H1 (cell line): Measurements from ENCODE around the gene CRNN. TPM values are rescaled to one million over a fixed set of nuclear protein-coding genes. Genes with fewer than 3 reads are reported as not detected.

Source experiments
- CTCF ChIA-PET: fragments of 300-600 bp; sonication (Branson Sonifier 250); formaldehyde crosslinking; loops from one replicate; lab custom pipeline; 2021; ENCODE audit not compliant: partially characterized antibody; lab: Charles Lee
- POLR2A ChIA-PET: fragments of 300-600 bp; sonication (Branson Sonifier 250); formaldehyde crosslinking; loops from one replicate; lab custom pipeline; 2021; ENCODE audit warnings: inconsistent platforms; ENCODE audit not compliant: partially characterized antibody; lab: Charles Lee
- DNase-seq, 2 experiments: peaks; one replicate each; pipeline versions ENCODE4 v3.0.0 to v3.0.0-alpha.2; 2010 to 2022; ENCODE audit warnings: low spot score in 2 of 2, low read depth in 1 of 2, mixed read lengths in 1 of 2
- FAIRE-seq: peaks from 2 replicates; lab custom pipeline; 2011; peaks lifted over from hg19 to GRCh38; lab: Jason Lieb, UNC
- H2AFZ ChIP-seq: 2 replicates; pipeline ENCODE4 v1.8.1; 2012; ENCODE audit warnings: low read length, inconsistent platforms
- H2AK5ac ChIP-seq: 2 replicates; pipeline ENCODE4 v1.6.1; 2013; ENCODE audit warnings: low read depth, low read length
- H2BK120ac ChIP-seq: replicated peaks from 2 replicates; pipeline ENCODE3; 2013; ENCODE audit warnings: low read depth, low read length, inconsistent platforms
- H2BK12ac ChIP-seq: 2 replicates; pipeline ENCODE4 v1.6.1; 2013; ENCODE audit warnings: low read depth, low read length
- H2BK15ac ChIP-seq: 2 replicates; pipeline ENCODE4 v1.6.1; 2013; ENCODE audit warnings: low read length
- H2BK20ac ChIP-seq: 2 replicates; pipeline ENCODE4 v1.6.1; 2013; ENCODE audit warnings: low read length
- H2BK5ac ChIP-seq: 2 replicates; pipeline ENCODE4 v1.6.1; 2013; ENCODE audit warnings: low read depth, low read length
- H3K14ac ChIP-seq: 2 replicates; pipeline ENCODE4 v1.6.1; 2013; ENCODE audit warnings: inconsistent platforms; ENCODE audit not compliant: insufficient read length
- H3K18ac ChIP-seq: 2 replicates; pipeline ENCODE4 v1.6.1; 2013; ENCODE audit warnings: low read length; ENCODE audit errors: extremely low read depth
- H3K23ac ChIP-seq: 2 replicates; pipeline ENCODE4 v1.6.1; 2013; ENCODE audit warnings: inconsistent platforms; ENCODE audit not compliant: insufficient read length
- H3K23me2 ChIP-seq: 2 replicates; pipeline ENCODE4 v1.6.1; 2013; ENCODE audit warnings: low read depth, low read length
- H3K27ac ChIP-seq: 2 replicates; pipeline ENCODE4 v1.6.1; 2011; ENCODE audit warnings: low read depth, low read length, inconsistent platforms
- H3K27me3 ChIP-seq, 4 experiments: replicated peaks in 1 of 4; 1 replicate in 1 of 4; 2 replicates in 3 of 4; pipeline versions ENCODE4 v1.6.1 to v1.8.1; 2011 to 2013; ENCODE audit warnings: low read length in 3 of 4, mild to moderate bottlenecking in 3 of 4, inconsistent platforms in 2 of 4, mixed read lengths in 2 of 4, moderate library complexity in 1 of 4; ENCODE audit not compliant: control insufficient read depth in 3 of 4, insufficient read depth in 3 of 4; ENCODE audit errors: extremely low read depth in 1 of 4
- H3K36me3 ChIP-seq, 4 experiments: 2 replicates each; pipeline versions ENCODE4 v1.6.1 to v1.8.1; 2011 to 2013; ENCODE audit warnings: mild to moderate bottlenecking in 4 of 4, low read length in 3 of 4, moderate library complexity in 2 of 4, control low read depth in 1 of 4, inconsistent platforms in 1 of 4; ENCODE audit not compliant: insufficient read depth in 4 of 4, control insufficient read depth in 2 of 4
- H3K4ac ChIP-seq: replicated peaks from 2 replicates; pipeline ENCODE3; 2013; ENCODE audit warnings: low read length, low read depth, mixed read lengths, inconsistent platforms; ENCODE audit not compliant: insufficient read length
- H3K4me1 ChIP-seq, 4 experiments: replicated peaks in 1 of 4; 1 replicate in 1 of 4; 2 replicates in 3 of 4; pipeline versions ENCODE4 v1.6.1 to v1.8.1; 2011 to 2013; ENCODE audit warnings: low read length in 3 of 4, inconsistent platforms in 2 of 4, mixed read lengths in 1 of 4; ENCODE audit not compliant: insufficient read depth in 4 of 4, control insufficient read depth in 3 of 4
- H3K4me2 ChIP-seq, 2 experiments: 2 replicates each; pipeline versions ENCODE4 v1.6.1 to v1.8.1; 2011 to 2013; ENCODE audit warnings: low read depth in 2 of 2, low read length in 2 of 2, control low read depth in 1 of 2, inconsistent platforms in 1 of 2, mild to moderate bottlenecking in 1 of 2; ENCODE audit not compliant: insufficient read depth in 1 of 2
- H3K4me3 ChIP-seq, 4 experiments: fragments of 200-600, 300-600 bp in 1 of 4; sonication (generic), shearing (Covaris generic), sonication (Bioruptor Twin) in 1 of 4; 2 replicates each; pipeline versions ENCODE4 v1.5.1 to v1.8.1; 2011 to 2016; ENCODE audit warnings: low read length in 4 of 4, low read depth in 3 of 4, control low read depth in 2 of 4, inconsistent platforms in 2 of 4, mild to moderate bottlenecking in 2 of 4, mixed read lengths in 1 of 4, moderate library complexity in 1 of 4; ENCODE audit not compliant: insufficient read depth in 2 of 4; ENCODE audit errors: extremely low read depth in 1 of 4
- H3K56ac ChIP-seq: replicated peaks from 2 replicates; pipeline ENCODE3; 2013; ENCODE audit warnings: low read depth, mild to moderate bottlenecking, mixed read lengths, low read length, inconsistent platforms; ENCODE audit not compliant: insufficient read length
- H3K79me1 ChIP-seq: 2 replicates; pipeline ENCODE4 v1.6.1; 2013; ENCODE audit warnings: low read depth, low read length, control low read depth
- H3K79me2 ChIP-seq, 2 experiments: 2 replicates each; pipeline versions ENCODE4 v1.6.1 to v1.8.1; 2012 to 2013; ENCODE audit warnings: low read length in 2 of 2, mild to moderate bottlenecking in 2 of 2, inconsistent platforms in 1 of 2; ENCODE audit not compliant: insufficient read depth in 2 of 2, control insufficient read depth in 1 of 2
- H3K9ac ChIP-seq, 4 experiments: replicated peaks in 1 of 4; 1 replicate in 1 of 4; 2 replicates in 3 of 4; pipeline versions ENCODE4 v1.6.1 to v1.8.1; 2011 to 2013; ENCODE audit warnings: low read depth in 3 of 4, low read length in 3 of 4, control low read depth in 2 of 4, mild to moderate bottlenecking in 2 of 4, moderate library complexity in 2 of 4, inconsistent platforms in 1 of 4; ENCODE audit errors: extremely low read depth in 1 of 4
- H3K9me3 ChIP-seq, 2 experiments: 2 replicates each; pipeline versions ENCODE4 v1.6.1 to v1.8.1; 2012 to 2013; ENCODE audit warnings: mild to moderate bottlenecking in 2 of 2, moderate library complexity in 2 of 2, control low read depth in 1 of 2, inconsistent platforms in 1 of 2, low read depth in 1 of 2, low read length in 1 of 2, mixed read lengths in 1 of 2; ENCODE audit not compliant: insufficient read depth in 2 of 2
- H4K20me1 ChIP-seq, 2 experiments: replicated peaks in 1 of 2; 2 replicates each; pipeline versions ENCODE3 to v1.8.1; 2011 to 2013; ENCODE audit warnings: inconsistent platforms in 2 of 2, low read length in 2 of 2, mild to moderate bottlenecking in 1 of 2; ENCODE audit not compliant: insufficient read depth in 2 of 2, control insufficient read depth in 1 of 2
- H4K5ac ChIP-seq: 2 replicates; pipeline ENCODE4 v1.6.1; 2013; ENCODE audit warnings: low read length, low read depth, mixed read lengths, inconsistent platforms; ENCODE audit not compliant: insufficient read length
- H4K8ac ChIP-seq: 2 replicates; pipeline ENCODE4 v1.8.0; 2013; ENCODE audit warnings: mild to moderate bottlenecking, moderate library complexity, low read length, inconsistent platforms; ENCODE audit not compliant: insufficient read depth; ENCODE audit errors: extremely low read depth
- H4K91ac ChIP-seq: replicated peaks from 2 replicates; pipeline ENCODE3; 2013; ENCODE audit warnings: low read length, mixed read lengths, inconsistent platforms; ENCODE audit not compliant: insufficient read length
- BRCA1 ChIP-seq: IDR thresholded peaks from 2 replicates; pipeline ENCODE4 v1.6.1; 2012; ENCODE audit warnings: low read depth, low read length, improper control_type of control experiment
- CBX8 ChIP-seq: fragments of 300-800, 300-1000 bp; sonication (generic); IDR thresholded peaks from 2 replicates; pipeline ENCODE4 v1.7.1; 2016; ENCODE audit warnings: low read depth, low read length, borderline replicate concordance
- CEBPB ChIP-seq: IDR thresholded peaks from 2 replicates; pipeline ENCODE4 v1.6.1; 2012; ENCODE audit warnings: low read depth, low read length
- CHD1 ChIP-seq: IDR thresholded peaks from 2 replicates; pipeline ENCODE4 v1.6.1; 2012; ENCODE audit warnings: low read depth, low read length, improper control_type of control experiment
- CTCF ChIP-seq, 3 experiments: IDR thresholded peaks; 1 replicate in 2 of 3; 2 replicates in 1 of 3; pipeline versions ENCODE4 v1.5.1 to v1.6.1; 2011; ENCODE audit warnings: low read length in 3 of 3, mild to moderate bottlenecking in 3 of 3, inconsistent platforms in 2 of 3, low read depth in 1 of 3, moderate library complexity in 1 of 3; ENCODE audit not compliant: insufficient read depth in 1 of 3; ENCODE audit errors: control extremely low read depth in 1 of 3
- HDAC2 ChIP-seq, 2 experiments: fragments of 300-600 bp in 1 of 2; sonication (generic) in 1 of 2; IDR thresholded peaks; 2 replicates each; pipeline ENCODE4 v1.6.1; 2011 to 2012; ENCODE audit warnings: low read depth in 2 of 2, low read length in 2 of 2, mild to moderate bottlenecking in 2 of 2, moderate library complexity in 2 of 2, borderline replicate concordance in 1 of 2, inconsistent platforms in 1 of 2
- NRF1 ChIP-seq: IDR thresholded peaks from 2 replicates; pipeline ENCODE4 v1.6.1; 2011; ENCODE audit warnings: mild to moderate bottlenecking, low read depth, low read length, improper control_type of control experiment
- RBBP5 ChIP-seq: IDR thresholded peaks from 2 replicates; pipeline ENCODE4 v1.7.1; 2012; ENCODE audit warnings: low read depth, mild to moderate bottlenecking, inconsistent platforms, low read length, moderate library complexity, borderline replicate concordance
- RFX5 ChIP-seq: IDR thresholded peaks from 2 replicates; pipeline ENCODE4 v1.6.1; 2011; ENCODE audit warnings: low read depth, low read length, improper control_type of control experiment, borderline replicate concordance
- TAF1 ChIP-seq: IDR thresholded peaks from 2 replicates; pipeline ENCODE4 v1.6.1; 2011; ENCODE audit warnings: mild to moderate bottlenecking, low read depth, low read length
- WGBS, 2 experiments: shearing (Covaris generic) in 1 of 2; methylation state at CpG; one replicate each; pipeline versions ENCODE4 v1.1.6 to v1.1.7; 2013 to 2015; ENCODE audit warnings: low lambda C conversion rate in 2 of 2, mixed read lengths in 2 of 2, inconsistent platforms in 1 of 2, low coverage in 1 of 2, missing lambda C conversion rate in 1 of 2; ENCODE audit not compliant: insufficient replicate concordance in 2 of 2, insufficient coverage in 1 of 2, insufficient read length in 1 of 2; ENCODE audit errors: extremely low coverage in 1 of 2, missing lambda C conversion rate in 1 of 2; 5-methylcytosine and 5-hydroxymethylcytosine counted together
- polyA plus RNA-seq, 7 experiments: library from polyadenylated mRNA; depleted of rRNA in 3 of 7; stranded (reverse) in 5 of 7; unstranded in 2 of 7; fragments of >200 nt in 5 of 7; fragments of 200-250 nt in 2 of 7; gene quantifications; 1 replicate in 5 of 7; 2 replicates in 1 of 7; 4 replicates in 1 of 7; pipeline versions ENCODE4 v1.2.1 to v1.2.3, GENCODE V29; 2011 to 2013; ENCODE audit warnings: missing spikeins in 2 of 7, mixed read lengths in 2 of 7
- total RNA-seq: library from RNA; stranded (reverse); fragmentation: NEBNext Ultra II Directional; extraction: Animal tissue kit (Norgen Biotek cat#: 25700); gene quantifications from 2 replicates; pipeline ENCODE4 v1.2.1, GENCODE V29; 2021
- TF ChIP-seq, protein P1 (sequence below): IDR thresholded peaks from 2 replicates; pipeline ENCODE4 v1.6.1; 2011; ENCODE audit warnings: low read length, improper control_type of control experiment

The CRNN gene
- total and polyA plus RNA-seq, 2 of the 8 experiments (the other 6 are each of a cell fraction or from before 2014, with no cell fraction given) = not detected

DNA sequence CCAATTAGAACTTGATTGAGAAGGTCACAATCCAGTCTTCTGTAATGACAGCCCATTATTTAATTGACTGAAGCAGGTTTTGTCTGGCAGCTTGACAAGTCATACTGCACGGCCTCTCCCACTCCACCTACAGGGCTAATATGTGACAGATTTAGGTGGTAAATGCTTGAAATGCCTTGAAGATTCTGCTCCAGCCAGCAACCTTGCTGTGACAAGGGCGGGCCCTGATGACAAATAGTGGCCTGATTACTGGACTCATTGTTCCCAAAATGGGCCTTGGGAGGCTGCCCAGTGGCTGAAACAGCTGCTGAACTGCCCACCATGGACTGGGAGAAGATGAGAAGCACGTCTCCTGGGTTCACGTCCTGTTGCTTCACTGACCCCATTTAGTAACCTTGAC is 30.0 kb upstream of the CRNN start:
- H4K91ac ChIP-seq = no peak overlapping the region
- FAIRE-seq = no peak
- no peaks in the 10 kb centered on the region for H4K20me1 ChIP-seq
- H3K18ac ChIP-seq = no peak overlapping the region
- no peak overlapping the region for H3K4ac ChIP-seq
- no peaks in the 10 kb centered on the region for H3K79me2 ChIP-seq
- H2BK12ac ChIP-seq = no peak overlapping the region
- H3K14ac ChIP-seq = no peak overlapping the region
- no peak overlapping the region for H3K4me3 ChIP-seq
- no peak overlapping the region for H4K5ac ChIP-seq
- no peak overlapping the region for H2AK5ac ChIP-seq
- no peak overlapping the region for H3K4me2 ChIP-seq
- no peak overlapping the region for H2BK120ac ChIP-seq
- H3K23me2 ChIP-seq = no peaks in the 10 kb centered on the region; the same call in 1 of the 2 replicates
- 55% methylated on average over 4 of the region's 4 CpGs; no CpG with 5 or more reads in 1 of the 2 experiments for WGBS, 2 experiments
- no peak overlapping the region for H2BK20ac ChIP-seq
- no peaks in the 10 kb centered on the region; a peak in 1 of 7 replicates for H3K4me1 ChIP-seq
- no peak overlapping the region for H3K23ac ChIP-seq
- H3K36me3 ChIP-seq = no peaks in the 10 kb centered on the region
- no peak overlapping the region for H3K56ac ChIP-seq
- no peaks in the 10 kb centered on the region for H3K79me1 ChIP-seq
- ChIA-PET POLR2A (no interaction called here), CTCF (no interaction called here)
- no peak overlapping the region for H2BK5ac ChIP-seq
- H2AFZ ChIP-seq = no peak overlapping the region
- peaks cover 75 to 91% of the 10 kb centered on the region in 2 experiments for H3K9me3 ChIP-seq
- H3K27me3 ChIP-seq = no peaks in the 10 kb centered on the region
- no peak overlapping the region for H2BK15ac ChIP-seq
- no peak overlapping the region for H4K8ac ChIP-seq
- H3K9ac ChIP-seq = no peak overlapping the region
- DNase-seq = no peak
- no peak overlapping the region for H3K27ac ChIP-seq
- TF ChIP-seq RFX5 (no peak), CHD1 (no peak), BRCA1 (no peak), CEBPB (no peak), CTCF (IDR thresholded peaks at IDR 0.05; ENCODE audit: control extremely low read depth in 1 of 3, insufficient read depth in 1 of 3, low read depth in 1 of 3, low read length in 3 of 3) (no peak), TAF1 (no peak), HDAC2 (IDR thresholded peaks at IDR 0.05; ENCODE audit: borderline replicate concordance in 1 of 2, low read depth in 2 of 2, low read length in 2 of 2) (no peak), NRF1 (no peak), CBX8 (no peak), RBBP5 (no peak)
- TF ChIP-seq, protein P1, sequence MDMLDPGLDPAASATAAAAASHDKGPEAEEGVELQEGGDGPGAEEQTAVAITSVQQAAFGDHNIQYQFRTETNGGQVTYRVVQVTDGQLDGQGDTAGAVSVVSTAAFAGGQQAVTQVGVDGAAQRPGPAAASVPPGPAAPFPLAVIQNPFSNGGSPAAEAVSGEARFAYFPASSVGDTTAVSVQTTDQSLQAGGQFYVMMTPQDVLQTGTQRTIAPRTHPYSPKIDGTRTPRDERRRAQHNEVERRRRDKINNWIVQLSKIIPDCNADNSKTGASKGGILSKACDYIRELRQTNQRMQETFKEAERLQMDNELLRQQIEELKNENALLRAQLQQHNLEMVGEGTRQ = no peak
